ENCODE results near the gene BPIFA2.
"Not testable (repeated sequence)": the region's sequence is repeated elsewhere in the genome, so short reads cannot be mapped to it uniquely, and the experiment has no call there.

BPIFA2 gene

DNA sequence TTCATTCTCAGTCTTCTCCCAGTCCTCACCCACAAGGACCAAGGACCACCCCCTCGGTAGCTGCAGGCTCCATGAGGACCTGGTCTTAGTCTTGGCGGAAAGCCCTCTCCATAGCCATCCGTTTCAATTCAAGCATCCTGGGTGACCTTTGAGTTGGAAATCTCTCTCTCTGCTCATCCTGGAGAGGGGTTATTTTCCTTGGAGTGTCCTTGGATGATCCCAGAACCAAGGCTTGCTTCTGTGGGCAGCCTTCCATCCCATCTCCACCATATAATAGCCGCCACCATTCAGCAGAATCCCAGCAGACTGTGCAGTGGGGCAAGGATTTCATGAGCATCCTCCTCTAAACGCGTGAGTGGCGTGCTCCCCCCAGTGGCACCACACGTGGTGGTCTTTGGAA, at the start of gene BPIFA2:
Gene BPIFA2, plus strand, starts transcription at position 301 of the 400 bp plus-strand sequence. CDS start 987 bp downstream, outside the sequence.
- DNase-seq (ENCODE audit: low spot score) = no peak

DNA sequence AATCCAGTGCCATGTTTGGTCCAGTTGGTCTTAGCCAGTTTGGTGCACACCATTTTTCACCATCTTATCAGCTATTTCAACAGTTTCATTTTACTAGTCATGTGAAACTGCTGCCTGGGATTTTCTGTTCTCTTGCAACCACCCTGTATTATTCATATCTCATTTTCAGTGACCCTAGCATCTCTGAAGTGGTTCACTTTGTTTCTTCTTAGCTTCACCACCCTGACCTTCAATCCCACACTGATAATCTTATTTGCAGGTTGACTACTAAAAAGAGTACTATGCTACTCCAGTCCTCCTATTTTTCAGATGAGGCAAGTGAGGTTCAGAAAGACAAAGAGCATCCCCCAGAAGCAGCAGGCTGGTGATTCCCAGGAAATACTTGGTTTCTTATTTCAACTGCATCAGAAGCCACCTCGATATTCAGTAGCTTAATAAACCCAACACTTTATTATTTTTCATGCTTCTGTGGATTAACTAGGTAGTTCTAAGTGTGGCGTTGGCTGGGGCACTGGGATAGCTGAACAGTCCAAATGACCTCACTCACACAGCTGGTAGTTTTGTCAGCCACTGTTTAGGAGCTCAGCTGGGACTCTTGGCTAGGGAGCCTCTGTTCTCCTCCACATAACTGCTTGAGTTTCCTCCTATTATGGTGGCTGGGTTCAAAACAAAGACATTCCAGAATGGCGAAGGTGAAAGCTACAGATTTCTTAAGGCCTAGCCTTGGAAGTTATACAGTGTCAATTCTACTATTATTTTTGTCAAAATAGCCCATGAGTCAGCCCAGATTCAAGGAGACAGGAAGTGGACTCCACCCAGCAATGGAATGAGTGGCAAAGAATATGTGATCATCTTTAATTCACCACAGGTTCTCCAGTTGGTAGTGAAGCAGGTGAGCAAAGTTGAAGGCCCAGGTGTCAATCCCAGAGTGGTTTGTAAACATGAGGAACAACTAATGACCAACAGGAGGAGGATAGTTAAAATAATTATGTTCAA, 47.9 kb upstream of the BPIFA2 start:
- DNase-seq (ENCODE audit: low spot score) = no peak

DNA sequence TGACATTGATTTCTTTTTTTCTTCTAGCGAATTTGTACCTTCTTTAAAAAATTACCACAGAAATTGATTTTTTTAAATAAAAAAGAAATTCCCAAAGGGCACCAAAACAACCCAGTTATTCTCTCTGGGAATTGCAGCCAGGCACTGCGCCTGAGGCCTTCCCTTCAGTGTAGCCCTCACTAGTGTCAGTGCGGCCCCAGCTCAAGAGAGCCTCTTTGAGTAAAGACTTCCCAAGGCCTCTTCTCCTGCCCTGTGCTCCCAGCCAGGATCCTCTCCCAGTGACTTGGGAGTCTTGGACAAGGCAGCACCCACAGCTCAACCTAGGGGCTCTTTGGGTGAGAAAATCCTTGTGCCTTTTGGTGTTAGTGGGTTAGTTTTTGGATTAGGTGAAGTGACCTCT, 47.0 kb upstream of the BPIFA2 start:
- DNase-seq (ENCODE audit: low spot score) = no peak

DNA sequence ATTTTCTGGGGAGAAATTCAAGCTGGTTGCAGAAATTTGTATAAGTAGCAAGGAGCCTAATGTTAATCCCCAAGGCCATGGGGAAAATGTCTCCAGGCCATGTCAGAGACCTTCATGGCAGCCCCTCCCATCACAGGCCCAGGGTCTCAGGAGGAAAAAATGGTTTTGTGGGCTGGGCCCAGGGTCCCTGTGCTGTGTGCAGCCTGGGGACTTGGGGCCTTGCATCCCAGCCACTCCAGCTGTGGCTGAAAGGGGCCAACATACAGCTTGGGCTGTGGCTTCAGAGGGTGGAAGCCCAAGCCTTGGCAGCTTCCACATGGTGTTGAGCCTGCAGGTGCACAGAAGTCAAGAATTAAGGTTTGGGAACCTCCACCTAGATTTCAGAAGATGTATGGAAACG, 45.7 kb upstream of the BPIFA2 start:
- not testable (repeated sequence) for DNase-seq (ENCODE audit: low spot score)

GRCh38 chr20:33124261-33124660, 43.7 kb upstream of the BPIFA2 start:
- no peak for DNase-seq (ENCODE audit: low spot score)

- no peak for DNase-seq (ENCODE audit: low spot score)
Measured at GRCh38 chr20:33124994-33125393, 43.0 kb upstream of the BPIFA2 start.

DNA sequence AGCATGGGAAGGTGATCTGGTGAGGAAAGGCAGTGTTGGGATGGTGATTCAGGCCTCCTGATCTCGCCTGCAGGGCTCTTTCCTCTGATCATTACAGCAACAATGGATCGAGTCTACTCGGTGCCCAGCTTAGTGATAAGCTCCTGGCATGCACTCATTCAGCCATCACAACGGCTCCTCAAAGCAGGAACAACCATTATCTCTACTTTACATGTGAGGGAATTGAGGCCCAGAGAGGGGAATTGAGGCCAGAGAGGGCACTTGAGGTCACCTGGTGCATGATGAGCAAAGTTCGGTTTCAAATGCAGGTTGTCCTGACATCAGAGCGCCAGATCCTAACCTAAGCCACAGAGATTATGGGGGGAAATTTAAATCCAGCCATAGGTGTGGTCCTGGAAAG, 42.0 kb upstream of the BPIFA2 start:
- DNase-seq (ENCODE audit: low spot score) = no peak

GRCh38 chr20:33127422-33128097, 40.4 kb upstream of the BPIFA2 start:
- DNase-seq (ENCODE audit: low spot score) = no peak

DNA sequence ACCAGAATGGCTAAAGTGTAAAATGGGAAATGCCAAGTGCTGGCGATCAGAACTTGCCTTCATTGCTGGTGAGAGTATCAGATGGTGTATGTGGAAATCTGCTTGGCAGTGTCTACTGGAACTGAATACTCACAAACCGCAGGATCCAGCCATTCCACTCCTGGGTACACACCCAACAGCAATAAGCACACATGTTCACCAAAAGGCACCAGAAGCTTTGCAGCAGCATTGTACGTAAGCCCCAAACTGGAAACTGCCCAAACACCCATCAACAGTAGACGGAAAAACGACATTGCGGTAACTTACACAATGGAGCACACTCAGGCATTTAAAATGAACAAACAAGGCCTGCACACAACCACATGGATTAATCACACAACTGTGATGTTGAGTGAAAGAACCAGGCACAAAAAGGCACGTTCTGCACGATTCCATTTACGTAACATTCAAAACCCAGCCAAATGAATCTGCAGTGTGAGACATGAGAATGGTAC, 37.3 kb upstream of the BPIFA2 start:
- no peak for DNase-seq (ENCODE audit: low spot score)

GRCh38 chr20:33131949-33132473, 35.9 kb upstream of the BPIFA2 start:
- no peak for DNase-seq (ENCODE audit: low spot score)

GRCh38 chr20:33132513-33133372, 35.2 kb upstream of the BPIFA2 start:
- no peak for DNase-seq (ENCODE audit: low spot score)

- no peak for DNase-seq (ENCODE audit: low spot score)
Measured at GRCh38 chr20:33133373-33133941, 34.5 kb upstream of the BPIFA2 start.

DNA sequence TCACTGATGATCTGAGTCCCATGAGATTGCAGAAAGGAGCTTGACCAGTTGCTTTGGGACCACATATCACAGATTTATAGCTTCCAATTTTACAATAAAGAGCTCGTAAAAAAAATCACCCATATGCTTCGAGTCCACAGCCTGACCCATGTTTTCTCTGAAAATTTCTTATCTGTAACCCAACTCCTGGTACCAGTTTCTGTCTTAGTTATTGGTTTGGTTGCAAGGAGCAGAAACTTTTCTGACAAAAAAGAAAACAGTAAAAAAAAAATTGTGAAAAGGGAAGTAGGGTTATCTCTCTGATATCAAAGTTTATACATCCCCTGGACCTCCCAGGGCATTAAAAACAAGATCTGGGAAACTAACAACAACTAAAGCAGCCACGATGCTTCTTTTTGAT, 30.8 kb upstream of the BPIFA2 start:
- DNase-seq (ENCODE audit: low spot score) = no peak

- no peak for DNase-seq (ENCODE audit: low spot score)
Measured at GRCh38 chr20:33139467-33139866, 28.5 kb upstream of the BPIFA2 start.

- no peak for DNase-seq (ENCODE audit: low spot score)
Measured at GRCh38 chr20:33145521-33145920, 22.4 kb upstream of the BPIFA2 start.

- DNase-seq (ENCODE audit: low spot score) = no peak
Measured at GRCh38 chr20:33147299-33147698, 20.7 kb upstream of the BPIFA2 start.

DNA sequence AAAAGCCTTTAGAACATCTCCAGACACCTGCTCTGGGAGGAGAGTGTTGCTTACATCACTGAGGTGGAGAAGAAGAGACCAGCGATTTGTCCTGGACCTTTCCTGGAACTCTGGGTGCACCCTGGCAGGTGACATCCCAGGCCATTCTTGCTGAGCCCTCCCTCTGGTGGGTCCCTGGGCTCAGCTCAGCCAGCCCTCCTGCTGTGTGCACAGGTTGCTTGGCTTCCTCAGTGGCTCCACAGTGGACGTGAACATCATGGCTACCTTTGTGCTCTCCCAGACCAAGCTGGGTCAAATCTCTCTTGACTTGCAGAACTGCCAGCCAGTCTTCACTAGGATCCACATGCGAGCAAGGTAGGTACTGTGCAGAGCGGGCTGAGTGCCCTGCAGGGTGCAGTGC, 19.9 kb upstream of the BPIFA2 start:
- DNase-seq (ENCODE audit: low spot score) = no peak

- no peak for DNase-seq (ENCODE audit: low spot score)
Measured at GRCh38 chr20:33154252-33154651, 13.7 kb upstream of the BPIFA2 start.

GRCh38 chr20:33158637-33159385, 9.1 kb upstream of the BPIFA2 start:
- no peak for DNase-seq (ENCODE audit: low spot score)

- no peak for DNase-seq (ENCODE audit: low spot score)
Measured at GRCh38 chr20:33159713-33160112, 8.2 kb upstream of the BPIFA2 start.

DNA sequence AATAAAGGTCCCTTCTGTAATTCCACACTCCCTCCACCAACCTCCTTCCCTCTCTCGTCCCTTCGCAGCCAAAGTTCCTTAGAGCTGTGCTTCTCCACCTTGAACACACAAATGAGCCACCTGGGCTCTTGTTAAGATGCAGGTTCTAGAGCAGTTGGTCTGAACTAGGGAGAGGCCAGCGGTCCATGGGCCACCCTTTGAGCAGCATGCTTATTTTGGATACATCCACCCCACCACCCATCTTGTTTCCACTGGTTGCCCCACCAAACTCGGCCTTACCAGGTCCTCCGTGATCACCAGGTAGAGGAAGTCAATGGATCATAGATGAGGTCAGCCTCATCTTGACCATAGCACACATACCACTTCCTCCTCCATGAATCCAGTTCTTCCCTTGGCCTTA, 7.3 kb upstream of the BPIFA2 start:
- DNase-seq (ENCODE audit: low spot score) = no peak
